Ovary (tissue), 3 donors: ENCODE results near the gene FN3K.

Experiments used
- EP300 ChIP-seq: sonication (generic); formaldehyde crosslinking; IDR thresholded peaks from one replicate; pipeline ENCODE4 v1.6.1; 2017; ENCODE audit warnings: antibody characterized with exemption
- POLR2A ChIP-seq: fragments of 450-650 bp; IDR thresholded peaks from one replicate; pipeline ENCODE4 v1.6.1; 2017; ENCODE audit warnings: antibody characterized with exemption, mild to moderate bottlenecking, moderate library complexity
- TF ChIP-seq, protein P1 (sequence below), 3 donors: fragments of 450-650 bp in 2 of 3; fragments of 200-600 bp in 1 of 3; IDR thresholded peaks; one replicate each; pipeline versions ENCODE4 v1.5.1 to v1.8.0; 2016 to 2022; ENCODE audit warnings: antibody characterized with exemption in 3 of 3, mild to moderate bottlenecking in 1 of 3
- donor health status: DM: no; HTN: no; CAD: no.

GRCh38 chr17:82780971-82781893, 45.8 kb downstream of the FN3K start:
- TF ChIP-seq, protein P1, sequence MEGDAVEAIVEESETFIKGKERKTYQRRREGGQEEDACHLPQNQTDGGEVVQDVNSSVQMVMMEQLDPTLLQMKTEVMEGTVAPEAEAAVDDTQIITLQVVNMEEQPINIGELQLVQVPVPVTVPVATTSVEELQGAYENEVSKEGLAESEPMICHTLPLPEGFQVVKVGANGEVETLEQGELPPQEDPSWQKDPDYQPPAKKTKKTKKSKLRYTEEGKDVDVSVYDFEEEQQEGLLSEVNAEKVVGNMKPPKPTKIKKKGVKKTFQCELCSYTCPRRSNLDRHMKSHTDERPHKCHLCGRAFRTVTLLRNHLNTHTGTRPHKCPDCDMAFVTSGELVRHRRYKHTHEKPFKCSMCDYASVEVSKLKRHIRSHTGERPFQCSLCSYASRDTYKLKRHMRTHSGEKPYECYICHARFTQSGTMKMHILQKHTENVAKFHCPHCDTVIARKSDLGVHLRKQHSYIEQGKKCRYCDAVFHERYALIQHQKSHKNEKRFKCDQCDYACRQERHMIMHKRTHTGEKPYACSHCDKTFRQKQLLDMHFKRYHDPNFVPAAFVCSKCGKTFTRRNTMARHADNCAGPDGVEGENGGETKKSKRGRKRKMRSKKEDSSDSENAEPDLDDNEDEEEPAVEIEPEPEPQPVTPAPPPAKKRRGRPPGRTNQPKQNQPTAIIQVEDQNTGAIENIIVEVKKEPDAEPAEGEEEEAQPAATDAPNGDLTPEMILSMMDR (IDR thresholded peaks at IDR 0.05) = no peak
- TF ChIP-seq POLR2A (no peak), EP300 (no peak)
